HG02852 (cell line): ENCODE results near the gene UBASH3A.

Experiments used
- ATAC-seq: cut with Tn5 transposase; IDR thresholded peaks from one replicate; pipeline ENCODE4 v1.9.1; 2021; ENCODE audit warnings: mild to moderate bottlenecking, moderate library complexity; ENCODE audit not compliant: unreplicated experiment

UBASH3A gene

DNA sequence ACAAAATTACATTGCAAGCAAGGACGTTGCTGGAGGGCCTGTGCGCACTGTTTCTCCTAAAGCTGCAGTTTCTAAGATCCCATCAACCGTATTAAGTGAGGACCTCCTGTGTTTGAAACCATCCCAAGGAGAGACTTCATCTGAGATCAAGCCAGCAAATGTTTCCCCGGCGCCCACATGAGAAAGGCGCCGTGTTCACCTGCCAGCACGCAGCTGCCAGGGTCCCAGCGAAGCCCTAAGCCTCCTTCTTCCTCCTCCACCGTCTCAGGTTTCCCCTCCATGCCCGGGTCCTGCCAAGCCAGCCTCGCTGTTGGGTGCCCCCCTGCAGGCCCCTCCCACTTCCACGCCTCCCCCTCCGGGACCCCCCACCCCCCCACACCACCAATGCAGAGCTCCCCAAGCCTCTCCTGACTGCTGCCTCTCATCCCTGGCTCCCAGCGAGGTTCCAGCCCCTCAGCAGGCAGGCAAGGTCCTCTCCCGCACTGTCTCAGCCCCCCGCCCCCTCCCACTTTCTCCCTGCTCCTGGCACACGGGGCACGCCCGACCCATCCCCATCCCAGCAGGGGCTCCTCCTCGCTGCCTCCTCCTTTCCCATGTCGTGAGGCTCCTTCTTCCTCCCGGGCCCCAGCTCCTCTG, 28.7 kb upstream of the UBASH3A start:
- no peak for ATAC-seq

- ATAC-seq: no peak
Observed at GRCh38 chr21:42375506-42375905, 28.2 kb upstream of the UBASH3A start.

DNA sequence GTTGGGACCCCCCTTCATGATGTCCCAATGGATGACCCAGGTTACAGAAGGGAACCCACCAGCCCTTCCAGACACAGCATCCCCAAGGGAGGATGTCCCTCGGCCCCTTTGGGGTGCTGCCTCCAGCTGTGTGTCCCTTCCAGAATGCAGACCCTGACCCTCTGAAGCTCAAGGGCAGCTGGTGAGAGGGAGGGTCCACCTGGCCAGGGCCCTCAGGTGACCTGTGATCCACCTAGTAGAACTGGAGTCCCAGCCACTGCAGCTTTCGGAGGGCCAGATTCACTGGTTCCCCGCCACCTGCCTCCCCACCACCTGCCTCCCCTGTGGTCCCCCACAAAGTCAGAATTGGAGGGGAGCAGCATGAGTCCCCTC, 27.8 kb upstream of the UBASH3A start:
- ATAC-seq: no peak

- ATAC-seq: no peak
Observed at GRCh38 chr21:42376338-42376982, 27.2 kb upstream of the UBASH3A start.

DNA sequence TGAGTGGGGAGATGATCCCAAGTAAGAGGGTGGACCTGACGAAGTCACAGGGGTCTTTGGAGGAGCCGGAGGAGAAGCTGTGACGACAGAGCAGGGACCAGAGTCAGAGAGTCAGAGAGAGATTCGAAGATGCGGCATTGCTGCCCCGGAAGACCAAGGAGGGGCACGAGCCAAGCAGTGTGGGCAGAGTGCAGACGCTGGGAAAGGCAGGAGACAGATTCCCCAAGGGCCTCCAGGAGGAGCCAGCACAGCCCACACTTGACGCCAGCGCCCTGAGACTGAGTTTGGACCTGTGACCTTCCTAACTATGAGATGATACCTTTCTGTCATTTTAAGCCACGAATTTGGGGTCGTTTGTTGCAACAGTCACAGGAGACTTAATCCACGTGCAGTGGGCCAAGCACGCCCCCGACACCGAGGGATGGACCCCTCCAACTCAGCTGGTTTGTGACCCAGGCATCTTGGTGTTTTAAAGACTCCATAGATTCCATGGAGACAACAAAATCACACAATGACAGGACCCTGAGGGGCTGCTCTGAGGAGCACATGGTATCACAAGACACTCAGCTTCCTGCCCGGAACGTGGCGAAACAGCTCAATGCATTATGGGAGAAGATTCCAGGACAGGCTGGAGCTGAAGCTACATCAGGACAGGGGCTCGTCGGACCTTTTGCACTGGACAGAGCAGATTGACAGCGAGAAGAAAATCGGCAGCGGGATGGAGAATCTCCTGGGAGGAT, 26.3 kb upstream of the UBASH3A start:
- ATAC-seq: no peak

GRCh38 chr21:42377951-42378340, 25.8 kb upstream of the UBASH3A start:
- ATAC-seq: no peak

DNA sequence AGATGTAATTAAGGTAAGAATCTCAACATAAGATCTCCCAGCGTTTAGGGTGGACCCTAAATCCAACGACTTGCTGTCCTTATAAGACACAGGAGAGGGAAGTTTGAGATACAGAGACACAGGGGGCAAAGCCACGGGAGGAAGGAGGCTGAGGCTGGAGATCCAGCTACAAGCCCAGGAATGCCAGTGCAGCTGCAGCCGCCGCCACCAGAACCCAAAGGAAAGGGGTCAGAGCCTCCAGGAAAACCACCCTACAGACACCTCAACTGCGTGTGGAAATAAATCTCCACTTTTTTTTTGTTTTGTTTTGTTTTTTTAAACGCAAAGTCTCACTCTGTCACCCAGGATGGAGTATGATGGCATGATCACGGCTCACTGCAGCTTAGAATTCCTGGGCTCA, 25.3 kb upstream of the UBASH3A start:
- no peak for ATAC-seq

DNA sequence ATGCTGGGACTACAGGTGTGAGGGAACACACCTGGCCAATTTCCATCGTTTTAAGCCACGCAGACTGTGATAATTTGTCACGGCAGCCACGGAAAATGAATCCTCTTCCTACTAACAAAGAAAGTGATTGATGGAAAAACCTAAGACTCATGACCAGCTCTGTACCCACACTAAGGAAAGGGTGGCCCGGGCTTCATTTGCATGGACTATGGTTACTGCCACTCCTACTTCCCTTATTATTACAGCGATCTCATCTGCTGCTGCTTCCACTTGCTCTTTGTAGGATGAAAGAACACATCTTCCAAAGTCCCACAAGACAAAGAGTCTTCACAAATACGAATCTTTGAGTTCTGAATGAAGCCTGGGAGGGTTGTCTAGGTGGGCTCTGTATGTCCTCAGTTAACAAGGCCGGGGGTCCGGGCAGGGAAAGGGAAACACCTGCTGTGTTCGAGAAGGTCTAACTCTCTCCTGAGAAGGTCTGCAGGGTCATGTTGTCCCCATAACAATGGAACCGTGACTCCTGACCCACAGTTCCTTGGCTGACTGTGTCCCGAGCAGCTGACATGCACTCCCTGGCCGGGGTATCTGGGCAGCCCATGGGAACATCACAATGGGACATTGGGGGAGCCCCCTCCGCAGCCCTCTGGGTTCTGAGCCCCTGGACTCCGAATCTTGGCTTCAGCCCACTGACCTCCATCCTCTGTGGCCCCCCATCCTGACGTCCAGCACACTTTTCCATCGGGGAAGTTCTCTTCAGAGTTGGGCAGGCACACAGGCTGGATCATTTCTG, 24.1 kb upstream of the UBASH3A start:
- no peak for ATAC-seq

DNA sequence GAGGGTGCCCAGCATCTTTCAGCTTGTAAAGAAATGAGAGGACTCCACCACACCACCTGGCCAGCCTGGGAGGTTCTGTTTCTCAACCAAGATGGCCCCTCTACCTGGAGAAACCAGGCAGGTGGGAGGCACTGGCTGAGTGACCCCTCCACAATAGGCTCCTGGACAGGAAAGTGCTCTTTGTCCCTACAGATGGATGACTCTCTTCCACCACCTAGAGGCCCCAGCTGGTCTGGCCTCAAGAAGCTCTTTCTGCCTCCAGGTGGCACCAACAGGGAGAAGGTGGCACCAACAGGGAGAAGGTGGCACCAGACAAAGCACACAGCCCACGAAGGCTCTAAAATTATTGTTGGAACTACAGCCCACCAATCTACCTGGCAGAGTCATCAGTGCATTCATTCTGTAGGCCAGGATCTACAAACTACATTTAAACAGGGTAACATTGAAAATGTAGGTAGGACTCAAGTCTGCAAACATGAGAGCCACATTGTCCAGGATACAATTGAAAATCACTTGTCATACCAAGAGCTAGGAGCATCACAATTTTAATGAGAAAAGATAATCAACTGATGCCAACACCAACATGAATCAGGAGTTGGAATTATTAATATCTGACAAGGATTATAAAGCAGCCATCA, 22.2 kb upstream of the UBASH3A start:
- ATAC-seq: no peak

GRCh38 chr21:42382915-42383314, 20.8 kb upstream of the UBASH3A start:
- ATAC-seq: no peak

GRCh38 chr21:42383331-42383730, 20.4 kb upstream of the UBASH3A start:
- no peak for ATAC-seq

- ATAC-seq: no peak
Observed at GRCh38 chr21:42384156-42384945, 19.4 kb upstream of the UBASH3A start.

DNA sequence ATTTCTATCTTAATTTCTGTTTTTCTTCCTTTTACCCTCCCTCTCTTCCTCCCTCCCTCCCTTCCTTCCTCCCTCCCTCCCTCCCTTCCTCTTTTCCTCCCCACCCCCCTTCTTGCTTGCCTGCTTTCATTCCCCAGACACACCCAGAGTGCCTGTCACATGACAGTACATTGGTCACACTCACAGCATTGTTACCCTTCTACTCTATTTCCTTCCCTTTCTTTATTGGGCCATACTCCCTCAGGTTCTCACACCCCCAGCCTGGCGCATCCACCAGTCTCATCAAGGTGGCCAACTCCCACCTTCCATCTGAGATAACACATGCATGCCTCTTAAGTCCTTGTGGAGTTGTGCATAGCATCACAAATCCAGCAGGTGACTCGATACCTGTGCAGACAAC, 18.7 kb upstream of the UBASH3A start:
- no peak for ATAC-seq

GRCh38 chr21:42385619-42386018, 18.1 kb upstream of the UBASH3A start:
- no peak for ATAC-seq

DNA sequence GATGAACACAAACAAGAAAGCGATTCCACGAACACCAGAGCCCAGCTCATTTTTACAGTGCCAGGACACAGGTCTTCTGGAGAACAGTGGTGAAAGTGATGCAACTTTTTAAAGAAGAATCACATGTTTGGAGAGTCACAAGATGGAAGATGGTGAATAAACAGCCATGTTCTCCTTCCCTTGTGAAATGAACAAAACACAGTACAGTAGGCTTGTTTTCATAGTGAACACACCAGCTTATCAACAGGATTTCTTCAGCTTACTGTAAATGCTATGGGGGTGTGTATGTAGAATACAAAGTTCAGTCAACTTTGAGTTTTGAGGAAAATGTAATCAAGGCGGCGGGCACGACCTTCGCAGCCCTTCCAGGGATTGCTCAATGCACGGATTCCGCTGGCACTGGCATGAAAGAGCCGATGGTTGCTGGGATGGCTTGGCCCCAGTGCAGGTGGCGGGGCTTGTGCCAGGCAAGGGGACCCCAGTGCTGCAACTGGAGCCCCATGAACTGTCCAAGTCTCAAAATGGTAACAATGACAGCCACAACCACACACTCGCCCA, 17.6 kb upstream of the UBASH3A start:
- no peak for ATAC-seq

GRCh38 chr21:42387164-42387563, 16.5 kb upstream of the UBASH3A start:
- ATAC-seq: no peak

GRCh38 chr21:42387843-42388340, 15.8 kb upstream of the UBASH3A start:
- no peak for ATAC-seq

GRCh38 chr21:42388740-42389448, 14.8 kb upstream of the UBASH3A start:
- ATAC-seq: no peak

DNA sequence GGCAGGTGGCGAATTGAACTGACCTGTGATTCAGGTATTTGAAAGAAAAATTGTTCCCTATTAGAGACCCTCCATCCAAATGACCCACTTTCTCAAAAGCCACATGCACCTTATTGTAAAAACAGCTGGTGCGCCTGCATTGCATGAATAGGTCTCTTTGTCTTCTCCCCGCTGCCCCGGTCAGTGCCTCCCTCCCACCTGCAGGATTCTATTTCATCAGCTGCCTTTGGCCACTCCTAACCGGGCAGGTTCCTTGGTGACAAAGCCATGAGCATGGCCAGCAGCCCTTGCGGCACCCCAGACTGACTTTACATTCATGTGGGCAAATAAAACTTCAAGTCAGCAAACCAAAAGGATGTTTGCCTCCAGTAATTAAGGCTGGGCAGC, 14.3 kb upstream of the UBASH3A start:
- ATAC-seq: no peak
